CD14-positive monocyte (primary cell): Measurements from ENCODE around the gene DLGAP1. TPM values are rescaled to one million over a fixed set of nuclear protein-coding genes. Genes with fewer than 3 reads are reported as not detected.

Experiments used
- DNase-seq, 3 donors: peaks; one replicate each; pipeline ENCODE4 v3.0.0-alpha.2; 2011 to 2022
- H2AFZ ChIP-seq: 2 replicates; pipeline ENCODE4 v1.6.0; 2012; ENCODE audit warnings: mild to moderate bottlenecking, low read depth, low read length, inconsistent platforms; ENCODE audit not compliant: insufficient read depth, poor library complexity, severe bottlenecking
- H3K27ac ChIP-seq, 2 donors: 1 replicate in 1 of 2; 2 replicates in 1 of 2; pipeline ENCODE4 v1.5.1; 2012 to 2013; ENCODE audit warnings: low read length in 2 of 2, control low read depth in 1 of 2, inconsistent platforms in 1 of 2, low read depth in 1 of 2, mild to moderate bottlenecking in 1 of 2
- H3K27me3 ChIP-seq, 2 donors: one replicate each; pipeline versions ENCODE4 v1.6.0 to v1.6.1; 2011 to 2013; ENCODE audit warnings: low read length in 2 of 2; ENCODE audit not compliant: control insufficient read depth in 2 of 2, insufficient read depth in 2 of 2
- H3K36me3 ChIP-seq, 2 donors: replicated peaks in 1 of 2; 1 replicate in 1 of 2; 2 replicates in 1 of 2; pipeline versions ENCODE4 v1.5.1 to v1.6.1; 2012 to 2013; ENCODE audit warnings: low read length in 2 of 2, control low read depth in 1 of 2, inconsistent platforms in 1 of 2, mild to moderate bottlenecking in 1 of 2; ENCODE audit not compliant: insufficient read depth in 2 of 2, control insufficient read depth in 1 of 2
- H3K4me1 ChIP-seq, 2 donors: 1 replicate in 1 of 2; 2 replicates in 1 of 2; pipeline versions ENCODE4 v1.5.1 to v1.6.1; 2012 to 2013; ENCODE audit warnings: low read length in 2 of 2, control low read depth in 1 of 2, inconsistent platforms in 1 of 2, mild to moderate bottlenecking in 1 of 2, moderate library complexity in 1 of 2; ENCODE audit not compliant: insufficient read depth in 2 of 2, control insufficient read depth in 1 of 2
- H3K4me2 ChIP-seq: replicated peaks from 2 replicates; pipeline ENCODE3; 2012; ENCODE audit warnings: low read length, moderate library complexity, mild to moderate bottlenecking; ENCODE audit not compliant: poor library complexity, severe bottlenecking; ENCODE audit errors: extremely low read depth
- H3K4me3 ChIP-seq, 3 experiments: fragments of 200-600 bp in 1 of 3; sonication (generic) in 1 of 3; replicated peaks in 1 of 3; 1 replicate in 2 of 3; 2 replicates in 1 of 3; pipeline ENCODE4 v1.5.1; 2011 to 2013; ENCODE audit warnings: low read length in 3 of 3, mild to moderate bottlenecking in 3 of 3, control low read depth in 2 of 3, low read depth in 2 of 3, inconsistent platforms in 1 of 3, moderate library complexity in 1 of 3
- H3K79me2 ChIP-seq: 2 replicates; pipeline ENCODE4 v1.6.0; 2012; ENCODE audit warnings: mild to moderate bottlenecking, control low read depth, inconsistent platforms, low read length, moderate library complexity; ENCODE audit not compliant: insufficient read depth
- H3K9ac ChIP-seq: 2 replicates; pipeline ENCODE4 v1.6.0; 2017; ENCODE audit warnings: low read length, mild to moderate bottlenecking; ENCODE audit not compliant: insufficient read depth, poor library complexity, severe bottlenecking
- H3K9me3 ChIP-seq, 2 donors: replicated peaks in 1 of 2; 1 replicate in 1 of 2; 2 replicates in 1 of 2; pipeline versions ENCODE4 v1.5.1 to v1.6.1; 2012 to 2013; ENCODE audit warnings: low read length in 2 of 2, control low read depth in 1 of 2; ENCODE audit not compliant: control insufficient read depth in 1 of 2, insufficient read depth in 1 of 2
- H4K20me1 ChIP-seq: 2 replicates; pipeline ENCODE4 v1.6.0; 2012; ENCODE audit warnings: mild to moderate bottlenecking, low read length, control low read depth, moderate library complexity; ENCODE audit not compliant: insufficient read depth
- H3K27ac Mint-ChIP-seq, 7 donors: one replicate each; pipeline ENCODE4 v1.8.0; 2020; ENCODE audit warnings: mild to moderate bottlenecking in 7 of 7, mixed read lengths in 7 of 7, moderate library complexity in 6 of 7, inconsistent platforms in 2 of 7
- H3K27me3 Mint-ChIP-seq, 3 donors: one replicate each; pipeline ENCODE4 v1.8.0; 2021 to 2022; ENCODE audit warnings: low read depth in 3 of 3, mild to moderate bottlenecking in 3 of 3, mixed read lengths in 3 of 3, moderate library complexity in 3 of 3, inconsistent platforms in 1 of 3
- H3K36me3 Mint-ChIP-seq, 2 donors: one replicate each; pipeline ENCODE4 v1.8.0; 2020; ENCODE audit warnings: mixed read lengths in 2 of 2, inconsistent platforms in 1 of 2, mild to moderate bottlenecking in 1 of 2
- H3K4me1 Mint-ChIP-seq: one replicate; pipeline ENCODE4 v1.8.0; 2020; ENCODE audit warnings: mild to moderate bottlenecking, mixed read lengths
- H3K4me3 Mint-ChIP-seq, 2 donors: one replicate each; pipeline ENCODE4 v1.8.0; 2020; ENCODE audit warnings: mild to moderate bottlenecking in 2 of 2, mixed read lengths in 2 of 2, moderate library complexity in 1 of 2
- H3K9me3 Mint-ChIP-seq, 7 donors: one replicate each; pipeline ENCODE4 v1.8.0; 2020 to 2022; ENCODE audit warnings: mixed read lengths in 7 of 7, mild to moderate bottlenecking in 6 of 7, moderate library complexity in 6 of 7, inconsistent platforms in 2 of 7
- CTCF ChIP-seq: fragments of 200-600 bp; IDR thresholded peaks from one replicate; pipeline ENCODE4 v1.8.0; 2022; ENCODE audit warnings: antibody characterized with exemption, mild to moderate bottlenecking
- WGBS: methylation state at CpG from one replicate; pipeline ENCODE4 v1.1.5; 2013; ENCODE audit warnings: missing lambda C conversion rate; ENCODE audit not compliant: insufficient coverage; 5-methylcytosine and 5-hydroxymethylcytosine counted together
- intact Hi-C, 2 donors: fragments of 100-400 bp; cut with micrococcal nuclease; formaldehyde crosslinking; loops; one replicate each; pipeline versions ENCODE4 v1.15.0 to v1.15.1; 2023
- polyA plus RNA-seq, 3 donors: library from polyadenylated mRNA; depleted of rRNA in 1 of 3; unstranded in 2 of 3; stranded (reverse) in 1 of 3; fragments of 300-500 nt in 2 of 3; fragments of >200 nt in 1 of 3; fragmentation: Illumina TruSeq in 2 of 3; gene quantifications; 1 replicate in 2 of 3; 2 replicates in 1 of 3; pipeline ENCODE4 v1.2.3, GENCODE V29; 2012 to 2021

Gene DLGAP1
- polyA plus RNA-seq, 3 donors, result 0.09 to 0.42 TPM; not detected in 1

GRCh38 chr18:3634250-3634939, 820.7 kb downstream of the DLGAP1 start:
- Histone ChIP-seq H4K20me1 (no peaks in the 10 kb centered on the region), H3K79me2 (no peaks in the 10 kb centered on the region), H3K27ac (no peak overlapping the region), H2AFZ (no peak overlapping the region), H3K4me1 (no peaks in the 10 kb centered on the region), H3K9ac (no peak overlapping the region), H3K27me3 (no peaks in the 10 kb centered on the region), H3K9me3 (no peaks in the 10 kb centered on the region), H3K4me2 (no peak overlapping the region), H3K4me3 (no peak overlapping the region), H3K36me3 (no peaks in the 10 kb centered on the region)
- intact Hi-C loops, result no loop called here
- no peaks in the 10 kb centered on the region for H3K4me1 Mint-ChIP-seq
- H3K36me3 Mint-ChIP-seq, result no peaks in the 10 kb centered on the region
- no CpG with 5 or more reads among the region's 3 CpGs for WGBS
- TF ChIP-seq CTCF, result no peak
- no peak overlapping the region for H3K4me3 Mint-ChIP-seq
- H3K27ac Mint-ChIP-seq, result no peak overlapping the region
- no peak for DNase-seq
- H3K9me3 Mint-ChIP-seq, result peaks cover 0 to 2% (median 0%) of the 10 kb centered on the region in 7 donors
- H3K27me3 Mint-ChIP-seq, result peaks cover 0 to 2% (median 1%) of the 10 kb centered on the region in 3 donors

- Histone ChIP-seq H4K20me1 (no peaks in the 10 kb centered on the region), H3K9me3 (no peaks in the 10 kb centered on the region), H3K4me3 (no peak overlapping the region), H2AFZ (no peak overlapping the region), H3K4me2 (no peak overlapping the region), H3K9ac (no peak overlapping the region), H3K27me3 (no peaks in the 10 kb centered on the region), H3K79me2 (no peaks in the 10 kb centered on the region), H3K27ac (no peak overlapping the region), H3K36me3 (no peaks in the 10 kb centered on the region), H3K4me1 (no peaks in the 10 kb centered on the region)
- Mint-ChIP-seq H3K27ac (no peak overlapping the region), H3K36me3 (no peaks in the 10 kb centered on the region), H3K4me1 (no peaks in the 10 kb centered on the region), H3K4me3 (no peak overlapping the region), H3K27me3 (peaks cover 0 to 2% (median 1%) of the 10 kb centered on the region in 3 donors), H3K9me3 (no peaks in the 10 kb centered on the region)
- no peak for TF ChIP-seq CTCF
- no peak for DNase-seq
- WGBS, result 87% methylated on average over 3 of the region's 5 CpGs
- intact Hi-C loops, result no loop called here
These were observed 823.2 kb downstream of the DLGAP1 start for GRCh38 chr18:3631887-3632286.
